Hematopoietic multipotent progenitor cell (in vitro differentiated cells): Measurements from ENCODE around the gene MRM2. TPM values are rescaled to one million over a fixed set of nuclear protein-coding genes. Genes with fewer than 3 reads are reported as not detected.

ENCODE experiments used
- DNase-seq, 3 donors: peaks; one replicate each; pipeline ENCODE4 v3.0.0-alpha.2; 2011 to 2015; ENCODE audit warnings: low read depth in 2 of 3, low spot score in 2 of 3
- total RNA-seq: library from RNA; depleted of rRNA; stranded (reverse); fragments of >200 nt; gene quantifications from one replicate; pipeline ENCODE4 v1.2.3, GENCODE V29; 2012

Gene MRM2
- total RNA-seq, 1 donor: 12.7 TPM

- DNase-seq: no peak
These were observed 7.8 kb upstream of the MRM2 start for GRCh38 chr7:2249744-2250323.

- DNase-seq: peak in 2 of 3 donors; percentile 42 to 70
These were observed 7.1 kb upstream of the MRM2 start for GRCh38 chr7:2248984-2249694.

- DNase-seq: no peak
These were observed 5.4 kb upstream of the MRM2 start for GRCh38 chr7:2247141-2247995.

GRCh38 chr7:2245883-2246675 is 4.1 kb upstream of the MRM2 start:
- peak in 1 of 3 donors; percentile 71 for DNase-seq

DNA sequence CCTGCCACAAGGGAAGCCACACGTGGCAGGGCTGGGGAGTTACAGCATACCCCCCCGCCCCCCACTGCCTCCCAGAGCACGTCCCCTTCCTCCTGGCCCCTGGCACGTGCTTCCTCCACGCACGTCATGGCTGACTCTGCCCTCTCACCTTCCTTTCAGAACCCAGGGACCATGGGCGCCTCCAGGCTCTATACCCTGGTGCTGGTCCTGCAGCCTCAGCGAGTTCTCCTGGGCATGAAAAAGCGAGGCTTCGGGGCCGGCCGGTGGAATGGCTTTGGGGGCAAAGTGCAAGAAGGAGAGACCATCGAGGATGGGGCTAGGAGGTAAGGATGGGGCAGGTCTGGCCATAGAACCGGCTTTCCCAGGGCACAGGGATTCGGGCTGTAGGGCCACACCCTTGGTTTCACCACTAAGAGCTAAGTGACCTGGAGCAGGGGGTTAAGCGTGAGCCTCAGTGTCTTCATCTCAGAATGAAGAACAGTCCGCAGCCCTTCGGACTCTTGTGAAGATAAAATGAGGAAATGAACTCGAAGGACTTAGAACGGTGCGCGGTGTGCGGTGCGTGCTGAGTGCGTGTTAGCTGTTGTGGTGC is 2.5 kb upstream of the MRM2 start:
- no peak for DNase-seq

DNA sequence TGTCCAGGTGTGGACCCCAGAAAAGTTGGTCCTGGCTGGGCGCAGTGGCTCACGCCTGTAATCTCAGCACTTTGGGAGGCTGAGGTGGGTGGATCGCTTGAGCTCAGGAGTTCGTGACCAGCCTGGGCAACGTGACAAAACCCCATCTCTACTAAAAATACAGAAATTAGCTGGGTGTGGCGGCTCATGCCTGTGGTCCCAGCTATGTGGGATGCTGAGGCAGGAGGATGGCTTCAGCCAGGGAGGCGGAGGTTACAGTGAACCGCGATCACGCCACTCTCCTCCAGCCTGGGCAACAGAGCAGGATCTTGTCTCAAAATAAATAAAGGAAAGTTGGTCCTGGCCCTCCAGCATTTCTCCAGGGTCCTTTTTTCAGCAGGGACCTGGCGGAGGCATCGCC is 1.5 kb upstream of the MRM2 start:
- DNase-seq: no peak

GRCh38 chr7:2242541-2243429 is 780 bp upstream of the MRM2 start:
- DNase-seq: peak in 1 of 3 donors; percentile 55

GRCh38 chr7:2239242-2239641 is 2.8 kb downstream of the MRM2 start:
- DNase-seq: no peak

- peak in 1 of 3 donors; percentile 15 for DNase-seq
These were observed 4.8 kb downstream of the MRM2 start for GRCh38 chr7:2237109-2237602.

GRCh38 chr7:2233926-2234325 is 8.1 kb downstream of the MRM2 start:
- no peak for DNase-seq

DNA sequence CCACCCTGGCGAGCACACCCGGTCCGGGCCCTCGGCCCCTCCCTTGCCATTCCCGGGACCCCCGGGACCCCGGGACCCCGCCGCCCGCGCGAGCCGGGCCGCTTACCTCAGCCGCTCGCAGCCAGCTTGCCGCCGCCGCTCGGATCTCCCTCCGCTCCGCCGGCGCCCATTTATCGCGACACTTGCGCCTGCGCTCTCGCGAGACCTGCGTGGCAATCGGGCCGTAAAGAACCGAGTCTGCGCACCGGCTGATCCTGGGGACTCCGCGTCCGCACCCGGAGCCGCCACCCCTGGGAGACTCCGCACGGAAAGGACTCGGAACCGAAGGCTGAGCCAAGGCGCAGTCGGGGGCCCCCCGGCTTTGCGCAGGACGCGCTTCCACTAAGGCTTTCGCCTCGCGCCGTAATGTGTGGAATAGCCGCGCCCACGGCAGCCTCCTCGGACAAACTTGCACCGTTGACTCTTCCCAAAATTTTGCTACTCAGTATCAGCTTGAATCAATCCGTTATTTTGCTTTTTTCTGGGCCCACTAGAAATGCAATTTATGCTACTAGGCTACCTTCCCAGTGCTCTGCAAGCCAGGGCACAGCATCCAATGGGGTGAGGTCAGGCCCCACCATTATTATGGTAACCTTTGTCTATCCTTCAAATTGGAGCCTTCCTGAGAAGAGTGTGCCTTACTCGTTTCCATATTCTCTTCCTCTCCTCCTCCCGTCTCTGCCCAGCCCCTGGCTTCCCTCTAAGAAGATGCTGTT is 9.1 kb downstream of the MRM2 start, which contains the start of gene MAD1L1:
MAD1L1 (minus strand) TSS at position 180 of the 755 bp plus-strand sequence. CDS start 2,812 bp downstream, outside the sequence.
- peak; percentile 74 to 91 (median 87) for DNase-seq

DNA sequence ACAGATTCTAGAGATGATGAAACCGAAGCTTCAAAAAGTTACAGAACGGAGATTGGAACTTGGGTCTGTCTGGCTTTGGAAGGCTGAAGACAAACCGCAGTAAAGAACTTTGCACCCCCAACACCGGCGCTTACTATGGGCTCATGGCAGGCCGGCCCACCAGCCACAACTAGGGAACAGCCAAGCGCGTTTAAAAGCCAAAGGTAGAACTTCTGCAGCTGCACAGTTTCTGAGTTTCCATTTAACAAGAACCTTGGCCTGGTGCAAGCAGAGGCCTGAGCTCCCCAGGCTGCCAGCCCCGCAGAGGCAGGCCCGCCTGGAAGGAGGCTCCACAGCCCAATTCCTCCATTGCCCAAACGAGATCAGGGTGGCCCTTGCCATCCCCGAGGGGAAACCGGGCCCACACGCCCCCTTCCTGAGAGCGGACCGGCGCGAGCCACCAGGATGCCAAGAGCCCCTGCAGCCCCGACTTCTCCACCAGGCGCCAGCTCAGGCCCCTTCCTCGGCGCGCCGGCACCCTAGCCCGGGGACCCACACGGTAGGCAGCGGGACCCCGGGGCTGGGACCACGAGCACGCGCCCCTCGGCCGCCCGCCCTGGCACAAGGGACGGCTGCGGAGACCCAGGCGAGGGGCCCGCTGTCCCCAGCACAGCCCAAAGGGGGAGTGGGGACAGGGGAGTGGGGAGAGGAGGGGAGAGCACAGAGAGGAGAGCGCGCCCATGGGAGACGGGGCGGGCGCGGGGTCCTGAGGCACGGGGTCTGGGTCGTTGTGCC is 9.8 kb downstream of the MRM2 start:
- peak in 1 of 3 donors; percentile 62 for DNase-seq

- no peak for DNase-seq
These were observed 11.1 kb downstream of the MRM2 start for GRCh38 chr7:2230882-2231281.

DNA sequence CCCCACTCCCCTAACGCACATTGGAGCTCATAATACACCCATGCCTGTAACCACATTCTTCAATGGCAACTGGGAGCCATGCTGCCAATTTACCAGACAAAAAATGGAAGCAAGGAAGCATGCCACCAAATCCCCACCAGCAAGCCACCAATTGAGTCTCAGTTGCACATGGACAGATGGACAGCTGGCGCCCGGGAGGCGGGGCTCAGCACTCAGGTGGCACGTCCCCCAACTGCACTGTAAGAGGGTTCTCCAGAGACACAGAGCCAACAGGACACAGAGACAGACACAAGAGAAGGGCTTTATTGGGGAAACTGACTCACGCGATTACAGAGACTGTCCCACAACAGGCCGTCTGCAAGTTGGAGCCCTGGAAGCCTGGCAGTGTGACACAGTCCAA is 11.8 kb downstream of the MRM2 start:
- no peak for DNase-seq

DNA sequence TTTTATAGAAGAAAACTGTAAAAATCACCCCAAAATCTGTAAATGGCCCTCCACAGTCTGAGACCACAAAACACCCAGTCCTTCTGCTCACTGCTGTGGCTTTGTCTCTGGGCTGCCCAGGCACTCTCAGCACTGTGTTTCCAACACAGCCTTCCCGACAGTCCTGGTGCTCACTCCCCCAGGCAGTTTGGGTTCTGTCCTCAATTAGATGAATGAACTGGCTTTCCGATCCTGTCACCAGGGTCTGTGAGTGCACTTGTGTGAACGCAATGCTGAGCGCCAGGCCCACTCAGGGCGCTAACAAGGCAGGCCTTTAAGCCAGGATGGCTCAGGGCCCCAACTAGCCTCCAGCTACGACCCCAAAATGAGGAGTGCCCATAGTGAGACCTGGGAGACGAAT is 12.5 kb downstream of the MRM2 start:
- DNase-seq: no peak

- DNase-seq: no peak
These were observed 13.1 kb downstream of the MRM2 start for GRCh38 chr7:2228921-2229320.

GRCh38 chr7:2227699-2228098 is 14.3 kb downstream of the MRM2 start:
- DNase-seq: no peak

- no peak for DNase-seq
These were observed 16.2 kb downstream of the MRM2 start for GRCh38 chr7:2225830-2226229.
